Hematopoietic multipotent progenitor cell treated with erythropoietin and hydrocortisone succinate and interleukin-3 and kit ligand, for 4 days (in vitro differentiated cells): ENCODE data around the gene ARID1B.

Source experiments
- DNase-seq: peaks from one replicate; pipeline ENCODE4 v3.0.0-alpha.2; 2015

ARID1B gene

DNA sequence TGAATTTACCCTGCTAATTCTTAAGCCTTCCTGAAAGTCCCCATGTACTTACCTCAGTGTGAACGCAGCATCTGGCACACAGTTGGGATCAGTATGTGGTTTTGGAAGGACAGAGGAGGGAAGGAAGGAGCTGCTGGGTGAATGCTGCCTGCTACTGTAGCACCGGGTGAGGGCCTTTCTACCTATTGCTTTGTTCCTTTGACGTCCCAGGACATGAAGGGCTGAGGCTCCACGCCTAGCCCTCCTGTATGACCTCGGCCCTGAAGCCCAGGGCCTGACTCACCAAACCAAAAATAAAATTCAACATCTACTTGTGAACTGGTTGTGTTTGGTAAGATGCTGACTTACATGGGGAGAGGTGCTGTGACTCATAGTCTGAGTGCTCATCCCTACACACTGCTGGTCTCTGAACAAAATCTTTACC lies 51.1 kb downstream of the ARID1B start:
- no peak for DNase-seq

DNA sequence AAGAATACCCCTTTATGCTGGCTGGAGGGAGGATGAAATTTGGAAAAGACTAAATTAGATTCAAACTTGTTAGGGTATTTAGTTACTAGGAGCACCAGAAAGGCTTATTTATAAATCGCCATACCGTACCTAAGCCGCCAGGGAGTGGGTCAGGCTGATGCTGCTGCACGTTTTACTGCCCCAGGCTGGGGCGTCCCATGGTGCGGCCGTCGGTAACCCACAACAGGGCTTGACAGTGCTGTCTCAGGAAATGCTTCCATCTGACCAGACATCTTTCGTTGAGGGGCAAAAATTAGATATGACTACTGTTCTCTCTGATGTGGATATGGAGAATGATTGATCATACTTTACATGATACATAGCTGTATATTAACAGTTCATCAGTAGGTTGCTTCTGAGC lies 52.9 kb downstream of the ARID1B start:
- DNase-seq: no peak

DNA sequence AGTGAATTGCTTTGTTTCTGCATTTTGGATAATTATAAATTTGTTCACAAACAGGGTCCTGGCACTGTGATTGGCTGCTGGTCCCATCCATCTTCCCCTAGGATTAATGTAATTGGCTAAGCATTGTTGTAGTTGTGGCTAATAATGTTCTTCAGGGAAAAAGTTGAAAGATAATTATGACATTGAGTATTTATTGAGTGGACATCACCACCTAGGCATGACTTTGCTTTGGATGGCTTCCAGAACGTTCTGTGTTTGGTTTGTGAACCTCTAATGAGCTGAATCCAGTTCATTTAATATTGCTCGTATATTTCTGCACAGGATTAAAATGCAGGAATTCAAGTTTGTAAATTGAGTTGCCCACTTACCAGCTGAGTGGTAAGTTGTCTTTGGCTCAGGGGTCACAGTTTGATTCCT lies 55.1 kb downstream of the ARID1B start:
- no peak for DNase-seq

DNA sequence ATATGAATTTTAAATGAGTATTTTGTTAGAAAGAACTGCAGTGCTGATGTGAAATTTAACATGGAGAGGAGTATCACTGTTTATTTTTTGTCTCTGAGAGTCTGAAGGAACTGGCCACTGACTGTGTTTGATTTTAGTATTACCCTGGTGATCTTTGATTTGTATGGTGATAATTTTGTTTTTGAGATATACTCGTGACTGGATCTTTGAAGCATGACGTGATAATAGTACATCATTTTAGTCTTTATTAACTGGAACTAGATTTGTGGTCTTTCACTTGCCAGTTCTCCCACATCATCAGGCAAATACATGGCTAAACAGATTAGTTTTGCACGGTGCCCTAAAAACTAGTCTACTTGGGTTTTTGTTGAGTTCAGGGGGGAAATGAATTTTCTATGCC lies 55.5 kb downstream of the ARID1B start:
- DNase-seq: no peak

DNA sequence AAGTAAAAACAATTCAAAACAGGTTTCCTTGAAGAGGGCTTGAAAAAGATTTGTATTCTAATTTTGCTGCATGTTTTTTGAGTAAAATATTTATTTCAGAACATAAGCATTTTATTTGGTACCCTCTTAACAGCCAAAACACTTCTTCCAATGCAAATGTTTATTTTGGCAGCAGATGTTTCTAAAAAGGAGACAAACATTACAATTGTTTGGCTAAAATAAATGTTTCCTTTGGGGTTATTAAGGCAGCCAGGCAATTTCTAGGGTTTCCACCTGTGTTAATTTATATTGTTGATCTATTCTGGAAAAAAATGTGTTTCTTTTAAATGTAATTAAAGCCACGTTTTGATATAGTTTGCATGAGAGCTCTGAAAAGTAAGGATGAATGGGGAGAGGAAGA lies 56.6 kb downstream of the ARID1B start:
- no peak for DNase-seq

DNA sequence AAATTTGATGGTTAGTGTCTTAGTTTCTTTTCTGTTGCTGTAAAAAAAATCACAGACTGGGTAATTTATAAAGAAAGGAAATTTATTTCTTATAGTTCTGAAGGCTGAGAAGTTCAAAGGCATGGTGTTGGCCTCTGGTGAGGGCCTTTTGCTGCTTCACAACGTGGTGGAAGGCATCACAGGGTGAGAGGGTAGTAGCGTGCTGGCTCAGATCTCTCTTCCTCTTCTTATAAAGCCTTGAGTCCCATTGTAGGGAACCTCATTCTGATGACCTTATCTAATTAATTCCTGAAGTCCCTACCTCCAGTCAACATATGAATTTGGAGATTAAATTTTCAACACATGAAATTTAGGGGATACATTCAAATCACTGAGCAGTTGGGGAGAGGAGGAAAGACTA lies 62.0 kb downstream of the ARID1B start:
- no peak for DNase-seq

DNA sequence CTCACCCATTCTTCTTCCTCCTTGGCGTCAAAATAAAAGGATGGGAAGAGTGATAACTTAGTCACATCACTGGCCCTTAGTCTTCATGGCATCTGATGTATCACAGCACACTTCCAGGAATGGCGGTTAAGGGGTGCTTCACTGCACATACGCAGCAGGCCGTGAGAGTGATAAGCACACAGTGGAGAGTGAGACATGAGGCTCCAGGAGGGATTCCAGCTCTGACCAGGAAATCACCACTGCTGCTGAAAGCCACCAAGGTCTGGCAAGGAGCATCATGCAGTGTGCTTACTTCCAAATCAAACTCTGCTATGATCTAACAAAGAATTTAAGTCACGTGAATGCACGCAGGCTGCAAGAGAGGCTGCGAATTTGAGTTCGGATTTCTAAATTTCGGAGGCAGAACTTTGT lies 62.4 kb downstream of the ARID1B start:
- peak; percentile 43 for DNase-seq

DNA sequence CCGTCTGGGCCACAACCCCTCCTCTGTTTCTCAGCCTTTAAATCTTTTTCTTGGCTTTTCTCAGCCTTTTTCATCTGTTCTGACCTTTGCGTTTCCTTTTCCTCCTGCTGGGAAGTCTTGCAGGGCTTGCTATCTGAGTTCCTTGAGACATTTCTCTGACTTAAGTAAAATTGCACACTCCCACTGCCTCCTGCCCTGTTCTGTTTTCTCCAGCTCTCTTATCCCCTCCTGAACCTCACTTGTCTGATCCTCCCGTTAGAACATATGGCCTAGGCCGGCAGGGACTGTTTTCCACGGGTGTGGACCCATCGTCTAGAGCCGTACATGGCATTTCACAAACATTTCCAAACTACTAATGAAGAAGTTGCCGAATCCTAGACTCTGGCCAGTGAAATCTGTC lies 63.0 kb downstream of the ARID1B start:
- no peak for DNase-seq

DNA sequence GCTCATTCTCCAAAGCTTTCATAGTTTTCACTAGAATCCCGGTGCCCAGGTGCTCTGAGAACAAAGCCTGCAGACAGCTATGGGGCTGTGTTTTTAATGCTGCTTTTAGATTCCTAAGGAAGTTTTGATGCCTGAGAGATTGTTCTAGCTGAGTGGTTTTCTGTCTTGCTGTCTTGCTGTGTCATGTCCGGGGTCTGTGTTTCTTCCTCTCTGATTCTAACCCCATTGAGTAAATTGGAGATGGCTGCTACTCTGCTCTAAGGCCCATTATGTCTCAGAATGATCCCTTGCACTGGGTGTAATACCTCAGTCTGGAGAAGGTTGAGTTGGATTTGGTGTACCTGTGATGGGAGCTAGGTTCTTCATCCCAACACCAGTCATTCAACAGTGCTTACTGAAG lies 63.4 kb downstream of the ARID1B start:
- DNase-seq: no peak

DNA sequence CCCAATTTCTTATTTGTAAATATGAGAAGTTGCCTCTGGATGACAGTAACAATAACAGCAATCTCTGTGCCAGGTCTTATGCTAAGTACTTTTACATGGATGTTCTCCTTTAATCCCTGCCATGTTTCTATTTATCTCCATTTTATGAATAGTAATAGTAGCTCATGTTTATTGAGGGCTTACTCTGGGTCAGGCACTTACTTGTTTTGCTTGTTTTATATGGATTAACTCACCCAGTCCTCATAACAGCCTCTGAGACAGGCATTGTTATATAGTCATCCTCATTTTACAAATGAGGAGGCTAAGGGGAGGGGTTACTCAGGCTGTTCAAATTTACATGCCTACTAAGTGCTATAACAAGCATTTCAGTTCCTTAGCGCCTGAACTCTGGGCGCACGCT lies 64.3 kb downstream of the ARID1B start:
- no peak for DNase-seq

DNA sequence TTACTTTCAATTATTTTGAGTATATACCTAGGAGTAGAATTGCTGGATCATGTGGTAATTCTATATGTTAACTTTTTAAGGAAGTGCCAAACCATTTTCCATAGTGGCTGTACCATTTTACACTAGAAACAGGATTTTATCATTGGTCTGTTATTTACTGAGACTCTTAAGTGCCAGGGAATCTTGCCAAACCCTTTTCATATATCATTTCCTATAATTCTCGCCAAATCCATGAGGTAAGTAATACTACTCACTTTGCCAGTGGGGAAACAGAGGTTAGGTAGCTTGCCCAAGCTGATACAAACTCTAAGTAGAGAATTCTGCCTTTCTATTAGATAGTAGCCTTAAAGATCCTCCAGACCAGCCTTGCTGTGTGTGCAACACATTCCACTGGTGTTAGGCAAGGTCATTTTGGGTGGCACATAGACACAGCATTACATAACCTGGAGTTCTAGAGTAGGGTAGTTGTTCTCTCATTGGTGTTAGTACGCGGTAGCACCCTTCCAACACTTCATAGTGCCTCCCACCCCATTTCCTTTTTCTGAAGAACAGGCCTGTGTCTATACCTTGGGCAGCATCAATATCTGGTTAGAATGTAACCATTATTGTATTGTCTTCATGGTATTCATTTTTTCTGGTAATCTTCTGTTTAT lies 65.5 kb downstream of the ARID1B start:
- DNase-seq: no peak

DNA sequence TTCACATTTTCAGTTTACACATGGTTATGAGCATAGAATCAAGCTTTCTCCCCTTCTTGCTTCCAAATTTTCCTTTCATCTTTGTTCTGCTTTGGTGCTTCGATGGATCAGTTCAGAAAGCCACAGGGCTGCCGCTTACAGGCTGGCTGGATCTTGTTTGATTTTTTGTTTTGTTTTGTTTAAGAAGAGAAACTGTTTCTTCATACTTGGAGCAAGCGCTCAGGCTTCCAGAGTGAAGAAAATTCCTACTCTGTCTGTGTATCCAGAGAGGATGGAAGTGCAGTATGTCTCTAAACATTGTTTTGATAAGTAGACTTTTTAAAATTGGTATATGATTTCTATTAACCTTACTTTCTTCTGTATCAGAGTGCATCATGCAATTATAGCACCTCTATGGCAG lies 66.9 kb downstream of the ARID1B start:
- no peak for DNase-seq

DNA sequence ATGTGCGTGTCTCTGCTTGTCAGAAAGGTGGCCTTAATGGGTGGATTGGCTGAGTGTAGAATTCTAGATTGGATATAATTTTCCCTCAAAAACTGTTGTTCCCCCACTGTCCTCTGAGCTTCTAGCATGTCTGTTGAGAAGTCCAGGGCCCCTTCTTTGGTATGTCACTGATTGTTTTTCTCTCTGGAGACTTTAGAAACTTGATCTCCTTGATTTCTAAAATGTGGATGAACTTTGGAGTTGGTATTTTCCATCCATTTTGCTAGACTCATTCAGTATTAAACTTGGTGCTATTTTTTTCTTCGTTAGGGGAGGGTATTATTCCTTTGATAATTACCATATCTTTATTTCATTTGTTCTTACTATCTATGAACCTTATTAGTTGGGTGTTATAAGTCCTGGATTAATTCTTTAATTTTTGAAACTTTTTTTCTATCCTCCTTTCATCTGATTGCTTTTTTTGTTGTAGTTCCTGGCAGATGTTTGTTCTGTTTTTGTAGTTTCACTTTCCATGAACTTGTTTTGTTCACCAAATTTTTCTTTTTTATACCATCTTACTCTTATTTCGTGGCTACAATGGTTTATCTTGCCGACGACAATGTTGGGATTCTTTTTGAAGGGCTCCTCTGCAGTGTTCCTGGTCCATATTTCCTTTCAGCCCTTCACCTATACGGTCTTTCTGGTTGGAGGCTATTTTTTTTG lies 68.4 kb downstream of the ARID1B start:
- no peak for DNase-seq

DNA sequence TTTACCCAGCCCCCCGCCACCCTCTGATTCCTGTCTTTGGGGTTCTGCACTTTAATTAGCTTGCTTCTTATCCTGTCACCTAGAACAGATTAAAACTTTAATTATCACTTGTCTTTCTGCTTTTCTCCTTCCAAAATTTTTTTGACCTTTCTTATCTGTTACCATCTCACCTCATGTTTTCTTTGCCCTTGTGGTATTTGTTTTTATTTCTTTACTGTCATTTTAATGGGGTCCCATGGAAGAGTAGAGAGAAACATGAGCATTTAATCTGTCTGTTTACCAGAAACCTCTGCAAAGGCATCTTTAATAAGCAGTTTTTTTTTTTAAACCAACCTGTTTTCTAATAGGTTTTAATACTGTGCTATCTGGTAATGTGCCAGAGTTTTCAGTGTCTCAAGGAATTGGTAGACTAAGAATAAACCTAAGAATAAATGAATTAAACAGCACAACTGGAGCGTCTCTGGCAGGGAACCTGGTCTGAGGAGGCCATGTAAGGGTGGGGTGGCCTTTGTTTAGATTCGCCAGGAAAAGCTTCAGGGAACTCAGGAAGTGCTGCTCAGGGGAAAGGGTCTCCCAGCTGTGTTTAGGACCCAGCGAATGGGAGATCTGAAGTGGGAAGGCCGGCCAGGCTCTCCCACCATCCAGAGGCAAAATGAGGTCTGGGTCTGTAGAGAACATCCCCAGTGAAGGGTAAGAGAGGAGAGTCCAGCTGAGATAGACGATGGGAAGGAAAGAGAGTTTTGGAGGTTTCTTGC lies 69.8 kb downstream of the ARID1B start:
- no peak for DNase-seq

DNA sequence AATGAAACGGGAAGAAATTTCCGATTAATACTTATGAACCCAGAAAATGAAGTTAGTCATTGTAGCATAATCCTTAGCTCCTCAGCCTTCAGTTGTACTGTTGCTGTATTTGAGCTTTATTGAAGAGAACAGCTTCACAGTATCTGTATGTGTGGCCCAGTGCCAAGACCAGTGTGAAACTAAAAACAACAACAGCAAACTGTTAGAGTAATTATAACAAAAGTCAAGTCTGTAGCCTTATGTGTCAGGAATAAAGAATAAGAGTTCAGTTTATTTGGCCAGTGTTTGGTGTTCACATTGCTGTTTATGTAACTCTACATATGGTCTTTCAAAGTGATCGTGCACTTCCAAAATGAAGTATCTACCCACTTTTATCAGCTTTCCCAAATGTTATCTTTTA lies 70.9 kb downstream of the ARID1B start:
- peak; percentile 35 for DNase-seq

DNA sequence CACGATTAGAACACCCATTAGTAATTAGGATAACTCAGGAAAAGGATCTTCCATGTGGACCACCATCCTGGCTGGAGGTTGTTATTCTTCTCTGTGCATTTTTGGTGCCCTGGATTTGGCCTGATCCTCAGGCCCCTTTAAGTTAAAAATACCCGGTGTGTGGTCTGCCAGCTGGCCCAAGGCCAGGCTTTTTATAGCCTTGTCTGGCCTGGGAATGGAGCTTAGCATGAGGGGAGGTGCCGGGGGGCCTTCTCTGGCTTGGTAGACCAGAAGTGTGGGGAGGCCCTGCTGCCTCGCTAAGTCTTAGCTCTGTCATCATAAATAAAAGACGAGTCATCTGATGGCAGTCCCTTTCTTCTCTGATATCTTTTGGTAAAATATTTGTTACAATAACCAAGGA lies 71.4 kb downstream of the ARID1B start:
- peak; percentile 77 for DNase-seq

DNA sequence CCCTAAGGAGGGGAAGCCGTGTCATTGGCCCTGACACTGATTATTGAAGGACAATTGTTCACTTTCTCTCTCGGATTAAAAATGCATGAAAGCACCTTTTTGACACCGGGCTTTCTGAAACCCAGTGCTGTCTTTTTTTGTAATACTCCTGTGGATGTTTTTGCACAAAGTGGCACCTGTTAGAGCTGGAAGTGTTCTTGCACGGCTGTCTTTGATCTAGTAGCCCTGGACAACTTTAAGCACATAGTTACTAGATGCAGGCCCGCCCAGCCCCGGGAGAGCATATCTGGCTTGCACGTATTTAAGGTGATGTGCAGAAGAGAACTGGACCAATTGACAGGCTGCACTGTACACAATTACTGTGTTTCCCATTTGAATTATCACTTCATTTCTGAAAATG lies 72.6 kb downstream of the ARID1B start:
- no peak for DNase-seq

DNA sequence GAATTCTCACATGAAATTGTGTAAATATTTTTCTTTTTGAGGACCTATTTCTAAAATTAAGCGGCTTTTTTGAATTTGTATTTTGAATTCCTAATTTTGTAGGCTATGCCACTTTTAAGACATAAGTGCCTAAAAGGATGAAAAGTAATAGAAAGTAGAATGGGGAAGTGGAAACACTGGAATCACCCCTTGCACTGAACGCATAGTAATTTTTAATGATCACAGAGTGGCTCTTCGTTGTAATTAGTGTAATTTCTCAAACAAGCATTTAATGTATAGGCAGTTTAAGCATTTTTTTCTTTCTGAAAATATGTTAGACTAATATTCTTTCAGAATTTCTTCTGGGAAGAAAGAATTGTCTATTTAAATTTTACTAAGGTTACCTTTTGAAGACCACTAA lies 73.2 kb downstream of the ARID1B start:
- DNase-seq: no peak

DNA sequence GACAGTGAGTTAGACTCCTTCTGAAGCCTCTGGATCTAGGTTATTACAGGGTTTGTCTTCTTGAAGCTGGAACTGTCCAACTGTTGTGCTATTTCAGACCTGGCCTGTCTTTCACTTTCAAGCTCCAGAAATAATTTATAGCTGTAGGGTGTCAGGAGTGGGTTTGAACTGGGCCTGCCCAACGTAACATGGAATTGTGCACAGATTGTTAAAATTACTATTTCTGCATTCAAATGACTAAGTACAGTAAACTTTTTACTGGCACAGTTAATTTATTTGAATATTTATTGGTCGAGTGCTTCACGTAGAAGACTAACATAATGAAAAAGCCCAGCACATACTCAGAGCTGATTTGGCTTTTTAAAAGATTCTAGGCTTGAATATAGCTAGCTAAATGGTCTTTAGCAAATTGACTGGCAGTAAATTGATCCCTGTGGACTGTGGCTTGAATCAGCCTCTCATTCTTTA lies 74.3 kb downstream of the ARID1B start:
- no peak for DNase-seq

DNA sequence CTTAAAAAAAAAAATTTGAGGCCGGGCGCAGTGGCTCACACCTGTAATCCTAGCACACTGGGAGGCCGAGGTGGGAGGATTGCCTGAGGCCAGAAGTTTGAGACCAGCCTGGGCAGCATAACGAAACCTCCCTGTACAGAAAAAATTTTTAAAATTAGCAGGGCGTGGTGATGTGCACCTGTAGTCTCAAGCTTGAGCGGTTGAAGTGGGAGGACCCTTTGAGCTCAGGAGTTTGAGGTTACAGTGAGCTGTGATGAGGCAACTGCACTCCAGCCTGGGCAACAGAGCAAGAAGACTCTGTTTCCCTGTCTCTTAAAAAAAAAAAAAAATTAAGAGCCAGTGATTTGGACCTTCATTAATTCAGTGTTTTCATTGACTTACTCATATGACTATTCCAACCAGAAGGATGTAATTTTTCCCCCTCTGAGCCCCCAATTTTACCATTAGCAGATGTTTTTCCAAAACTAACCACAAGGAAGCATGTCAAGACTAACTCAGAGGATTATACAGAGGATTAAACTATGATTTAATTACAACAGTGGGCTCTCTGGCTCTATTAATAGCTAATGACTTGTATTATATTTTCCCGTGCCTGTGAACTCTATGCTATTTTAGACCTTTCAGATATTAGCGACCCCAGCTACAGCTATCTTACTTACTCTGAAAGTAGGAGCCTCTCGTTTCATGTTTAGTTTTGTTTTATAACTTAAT lies 75.1 kb downstream of the ARID1B start:
- no peak for DNase-seq

DNA sequence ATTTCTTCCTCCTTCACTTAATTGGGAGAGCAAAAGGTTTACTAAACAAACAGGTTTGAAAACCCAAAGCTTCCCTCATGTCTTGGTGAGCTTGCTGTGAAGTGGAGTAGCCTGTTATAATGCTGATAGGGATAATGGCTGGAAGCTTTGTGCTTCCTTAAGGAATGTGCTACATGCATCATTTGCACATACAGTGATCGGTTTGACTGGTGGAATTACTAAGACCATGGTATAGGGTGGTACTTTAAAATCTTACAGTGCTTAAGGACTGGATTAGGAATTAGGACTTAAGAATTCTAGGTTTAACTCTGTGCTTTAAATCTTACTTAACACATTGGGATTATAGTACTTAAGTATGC lies 75.7 kb downstream of the ARID1B start:
- no peak for DNase-seq

DNA sequence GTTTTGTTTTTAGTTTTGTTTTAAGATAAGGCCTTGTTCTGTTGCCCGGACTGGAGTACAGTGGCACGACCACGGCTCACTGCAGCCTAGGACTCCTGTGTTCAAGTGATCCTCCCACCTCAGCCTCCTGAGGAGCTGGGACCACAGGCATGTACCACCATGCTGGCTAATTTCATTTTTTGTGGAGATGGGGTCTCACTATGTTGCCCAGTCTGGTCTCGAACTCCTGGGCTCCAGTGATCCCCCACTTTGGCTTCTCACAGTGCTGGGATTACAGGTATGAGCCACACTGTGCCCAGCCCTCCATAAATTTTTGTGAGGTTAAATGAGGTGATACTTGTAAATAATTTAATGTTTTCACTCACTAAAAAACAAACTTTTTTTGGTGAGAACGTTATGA lies 76.6 kb downstream of the ARID1B start:
- DNase-seq: no peak

DNA sequence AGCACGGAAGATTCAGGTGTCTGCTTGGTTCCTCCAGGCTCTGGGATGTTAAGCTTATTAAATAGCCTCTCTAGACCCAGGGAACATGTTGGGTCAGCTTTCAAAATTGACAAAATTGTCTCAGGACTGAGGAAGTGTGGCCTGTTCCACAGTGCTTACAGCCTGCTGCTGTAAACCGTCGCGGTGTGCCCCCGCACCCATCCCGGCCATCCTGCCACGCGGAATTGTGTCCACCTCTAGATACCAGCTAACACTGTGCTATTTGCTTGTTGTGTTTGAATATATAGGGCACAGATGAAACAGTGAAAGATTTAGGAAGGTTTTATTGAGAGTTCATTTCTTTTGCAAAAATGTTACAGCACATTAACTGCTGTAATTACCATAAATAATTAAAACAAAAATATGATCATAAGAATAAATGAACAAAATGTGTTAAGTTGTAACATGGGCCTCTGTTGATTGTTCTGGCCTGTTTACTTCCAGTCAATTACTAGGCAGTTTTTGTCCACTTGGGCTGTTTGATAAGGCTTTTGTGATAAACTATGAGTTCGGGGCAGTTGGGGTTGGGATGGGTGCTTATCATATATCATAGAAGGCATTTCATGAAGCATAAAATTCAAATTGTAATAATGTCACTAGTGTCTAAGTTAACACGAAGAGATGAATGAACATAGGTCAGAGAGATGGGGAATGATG lies 77.4 kb downstream of the ARID1B start:
- peak; percentile 70 for DNase-seq
